Subcutaneous abdominal adipose tissue (tissue), 5 donors: ENCODE results near the gene CYRIA.

Source experiments
- H3K27ac ChIP-seq: one replicate; pipeline ENCODE4 v1.7.0; 2013; ENCODE audit warnings: low read depth, mild to moderate bottlenecking, inconsistent platforms, low read length, moderate library complexity
- H3K27me3 ChIP-seq, 5 donors: one replicate each; pipeline ENCODE4 v1.7.0; 2013; ENCODE audit warnings: low read length in 5 of 5, inconsistent platforms in 1 of 5; ENCODE audit not compliant: control insufficient read depth in 5 of 5, insufficient read depth in 4 of 5
- H3K36me3 ChIP-seq, 5 donors: one replicate each; pipeline ENCODE4 v1.7.0; 2013; ENCODE audit warnings: low read length in 5 of 5; ENCODE audit not compliant: control insufficient read depth in 5 of 5, insufficient read depth in 5 of 5
- H3K4me1 ChIP-seq, 5 donors: one replicate each; pipeline ENCODE4 v1.7.0; 2013; ENCODE audit warnings: low read length in 5 of 5, mild to moderate bottlenecking in 3 of 5, moderate library complexity in 1 of 5; ENCODE audit not compliant: control insufficient read depth in 5 of 5, insufficient read depth in 5 of 5
- H3K4me3 ChIP-seq, 5 donors: one replicate each; pipeline ENCODE4 v1.7.0; 2013; ENCODE audit warnings: low read length in 5 of 5, low read depth in 1 of 5
- H3K9ac ChIP-seq, 5 donors: one replicate each; pipeline ENCODE4 v1.7.0; 2013; ENCODE audit warnings: low read length in 5 of 5, mild to moderate bottlenecking in 4 of 5, moderate library complexity in 3 of 5
- H3K9me3 ChIP-seq, 5 donors: one replicate each; pipeline ENCODE4 v1.7.0; 2013; ENCODE audit warnings: low read length in 5 of 5; ENCODE audit not compliant: control insufficient read depth in 5 of 5
- donor health status: healthy.
- donor health status: healthy.
- donor health status: healthy.
- donor health status: healthy.
- donor health status: healthy.

The CYRIA gene

GRCh38 chr2:16632598-16632997 is 33.0 kb downstream of the CYRIA start:
- peaks cover 7 to 48% (median 36%) of the 10 kb centered on the region in 5 donors for H3K4me1 ChIP-seq
- H3K27ac ChIP-seq, result no peak overlapping the region
- H3K36me3 ChIP-seq, result peaks cover 0 to 4% (median under 1%) of the 10 kb centered on the region in 5 donors
- no peaks in the 10 kb centered on the region for H3K27me3 ChIP-seq
- no peak overlapping the region for H3K4me3 ChIP-seq
- H3K9me3 ChIP-seq, result no peaks in the 10 kb centered on the region
- H3K9ac ChIP-seq, result no peak overlapping the region

GRCh38 chr2:16630463-16630862 is 35.2 kb downstream of the CYRIA start:
- Histone ChIP-seq H3K36me3 (peaks cover 0 to 4% (median 0%) of the 10 kb centered on the region in 5 donors), H3K4me3 (no peak overlapping the region), H3K27ac (no peak overlapping the region), H3K27me3 (no peaks in the 10 kb centered on the region), H3K4me1 (peaks cover 9 to 62% (median 46%) of the 10 kb centered on the region in 5 donors), H3K9ac (no peak overlapping the region), H3K9me3 (no peaks in the 10 kb centered on the region)

GRCh38 chr2:16629770-16630169 is 35.9 kb downstream of the CYRIA start:
- no peak overlapping the region for H3K9ac ChIP-seq
- H3K9me3 ChIP-seq, result no peaks in the 10 kb centered on the region
- H3K27ac ChIP-seq, result no peak overlapping the region
- H3K4me1 ChIP-seq, result peaks cover 9 to 68% (median 53%) of the 10 kb centered on the region in 5 donors
- H3K4me3 ChIP-seq, result no peak overlapping the region
- peaks cover 0 to 4% (median 0%) of the 10 kb centered on the region in 5 donors for H3K36me3 ChIP-seq
- H3K27me3 ChIP-seq, result no peaks in the 10 kb centered on the region

- H3K4me1 ChIP-seq, result peaks cover 13 to 75% (median 60%) of the 10 kb centered on the region in 5 donors
- H3K9ac ChIP-seq, result no peak overlapping the region
- no peak overlapping the region for H3K27ac ChIP-seq
- peaks cover 0 to 4% (median 0%) of the 10 kb centered on the region in 5 donors for H3K36me3 ChIP-seq
- no peaks in the 10 kb centered on the region for H3K27me3 ChIP-seq
- H3K4me3 ChIP-seq, result no peak overlapping the region
- H3K9me3 ChIP-seq, result no peaks in the 10 kb centered on the region
These were observed 36.6 kb downstream of the CYRIA start for GRCh38 chr2:16629044-16629443.

- Histone ChIP-seq H3K4me3 (no peak overlapping the region), H3K9ac (peak overlapping the region in 1 of 5 donors; percentile 5), H3K27me3 (no peaks in the 10 kb centered on the region), H3K36me3 (peaks cover 2 to 7% (median 2%) of the 10 kb centered on the region in 5 donors), H3K9me3 (no peaks in the 10 kb centered on the region), H3K4me1 (peaks cover 13 to 77% (median 66%) of the 10 kb centered on the region in 5 donors), H3K27ac (no peak overlapping the region)
These were observed 37.3 kb downstream of the CYRIA start for GRCh38 chr2:16628314-16628713.

GRCh38 chr2:16626997-16627605 is 38.5 kb downstream of the CYRIA start:
- Histone ChIP-seq H3K27ac (peak overlapping the region; percentile 73), H3K4me3 (no peak overlapping the region), H3K9me3 (no peaks in the 10 kb centered on the region), H3K36me3 (peaks cover 10 to 16% (median 12%) of the 10 kb centered on the region in 5 donors), H3K4me1 (peaks cover 16 to 88% (median 77%) of the 10 kb centered on the region in 5 donors), H3K27me3 (no peaks in the 10 kb centered on the region), H3K9ac (peak overlapping the region in 2 of 5 donors; percentile 6)

GRCh38 chr2:16626497-16626896 is 39.1 kb downstream of the CYRIA start:
- Histone ChIP-seq H3K36me3 (peaks cover 10 to 18% (median 14%) of the 10 kb centered on the region in 5 donors), H3K9ac (peak overlapping the region in 1 of 5 donors; percentile 6), H3K4me3 (no peak overlapping the region), H3K27ac (peak overlapping the region; percentile 73), H3K27me3 (no peaks in the 10 kb centered on the region), H3K9me3 (no peaks in the 10 kb centered on the region), H3K4me1 (peaks cover 16 to 92% (median 82%) of the 10 kb centered on the region in 5 donors)

GRCh38 chr2:16625759-16626158 is 39.9 kb downstream of the CYRIA start:
- H3K27me3 ChIP-seq, result no peaks in the 10 kb centered on the region
- no peak overlapping the region for H3K9ac ChIP-seq
- no peaks in the 10 kb centered on the region for H3K9me3 ChIP-seq
- peak overlapping the region; percentile 73 for H3K27ac ChIP-seq
- peaks cover 16 to 95% (median 82%) of the 10 kb centered on the region in 5 donors for H3K4me1 ChIP-seq
- H3K4me3 ChIP-seq, result no peak overlapping the region
- H3K36me3 ChIP-seq, result peaks cover 14 to 22% (median 14%) of the 10 kb centered on the region in 5 donors

- peaks cover 16 to 92% (median 78%) of the 10 kb centered on the region in 5 donors for H3K4me1 ChIP-seq
These were observed 40.4 kb downstream of the CYRIA start for GRCh38 chr2:16625201-16625729.

GRCh38 chr2:16624436-16624780 is 41.2 kb downstream of the CYRIA start:
- H3K4me3 ChIP-seq, result no peak overlapping the region
- H3K9me3 ChIP-seq, result no peaks in the 10 kb centered on the region
- peaks cover 20 to 35% (median 23%) of the 10 kb centered on the region in 5 donors for H3K36me3 ChIP-seq
- peak overlapping the region in 1 of 5 donors; percentile 32 for H3K9ac ChIP-seq
- peak overlapping the region; percentile 73 for H3K27ac ChIP-seq
- H3K27me3 ChIP-seq, result no peaks in the 10 kb centered on the region
- H3K4me1 ChIP-seq, result peaks cover 16 to 85% (median 74%) of the 10 kb centered on the region in 5 donors

More at GRCh38 chr2:16625201-16625729, 40.4 kb downstream of the CYRIA start:
- H3K9ac ChIP-seq, result peak overlapping the region in 2 of 5 donors; percentile 19 to 32
- H3K27me3 ChIP-seq, result no peaks in the 10 kb centered on the region
- H3K27ac ChIP-seq, result peak overlapping the region; percentile 73
- peaks cover 14 to 26% (median 17%) of the 10 kb centered on the region in 5 donors for H3K36me3 ChIP-seq
- no peaks in the 10 kb centered on the region for H3K9me3 ChIP-seq
- no peak overlapping the region for H3K4me3 ChIP-seq
